T-helper 1 cell treated with Interleukin-12 subunit alpha and Interleukin-12 subunit beta and Interleukin-4 antibody, amounts not matched to agents 30 μg/mL and 1 μg/mL, for 36 hours (primary cell): ENCODE measurements around the gene ZNF662.

Experiments used
- H3K27ac Mint-ChIP-seq: one replicate; pipeline ENCODE4 v1.8.0; 2021; ENCODE audit warnings: mild to moderate bottlenecking, mixed read lengths
- H3K27me3 Mint-ChIP-seq: one replicate; pipeline ENCODE4 v1.8.0; 2021; ENCODE audit warnings: low read depth, mixed read lengths
- H3K36me3 Mint-ChIP-seq: one replicate; pipeline ENCODE4 v1.8.0; 2021; ENCODE audit warnings: low read depth, mixed read lengths
- H3K4me1 Mint-ChIP-seq: one replicate; pipeline ENCODE4 v1.8.0; 2021; ENCODE audit warnings: low read depth, mixed read lengths
- H3K4me3 Mint-ChIP-seq: one replicate; pipeline ENCODE4 v1.8.0; 2021; ENCODE audit warnings: mild to moderate bottlenecking, moderate library complexity, mixed read lengths
- H3K9me3 Mint-ChIP-seq: one replicate; pipeline ENCODE4 v1.8.0; 2021; ENCODE audit warnings: mixed read lengths

ZNF662 gene

GRCh38 chr3:42936157-42936981 lies 30.4 kb downstream of the ZNF662 start:
- Mint-ChIP-seq H3K27ac (no peak overlapping the region), H3K27me3 (no peaks in the 10 kb centered on the region), H3K36me3 (no peaks in the 10 kb centered on the region), H3K9me3 (peaks cover 4% of the 10 kb centered on the region), H3K4me1 (peaks cover 5% of the 10 kb centered on the region), H3K4me3 (no peak overlapping the region)

GRCh38 chr3:42937334-42937733 lies 31.4 kb downstream of the ZNF662 start:
- H3K4me3 Mint-ChIP-seq = no peak overlapping the region
- no peak overlapping the region for H3K27ac Mint-ChIP-seq
- no peaks in the 10 kb centered on the region for H3K36me3 Mint-ChIP-seq

GRCh38 chr3:42942693-42943092 lies 36.8 kb downstream of the ZNF662 start:
- Mint-ChIP-seq H3K4me1 (peaks cover 2% of the 10 kb centered on the region), H3K36me3 (no peaks in the 10 kb centered on the region), H3K27me3 (no peaks in the 10 kb centered on the region), H3K4me3 (no peak overlapping the region), H3K27ac (no peak overlapping the region), H3K9me3 (no peaks in the 10 kb centered on the region)

More at GRCh38 chr3:42937334-42937733, 31.4 kb downstream of the ZNF662 start:
- H3K4me1 Mint-ChIP-seq = peaks cover 5% of the 10 kb centered on the region
- H3K9me3 Mint-ChIP-seq = peaks cover 4% of the 10 kb centered on the region
- no peaks in the 10 kb centered on the region for H3K27me3 Mint-ChIP-seq

- no peaks in the 10 kb centered on the region for H3K36me3 Mint-ChIP-seq
- no peak overlapping the region for H3K27ac Mint-ChIP-seq
- H3K4me1 Mint-ChIP-seq = peaks cover 2% of the 10 kb centered on the region
- no peak overlapping the region for H3K4me3 Mint-ChIP-seq
- H3K27me3 Mint-ChIP-seq = no peaks in the 10 kb centered on the region
- H3K9me3 Mint-ChIP-seq = no peaks in the 10 kb centered on the region
Observed at GRCh38 chr3:42946050-42946449, 40.1 kb downstream of the ZNF662 start.

- peaks cover 4% of the 10 kb centered on the region for H3K27me3 Mint-ChIP-seq
- no peaks in the 10 kb centered on the region for H3K36me3 Mint-ChIP-seq
- H3K9me3 Mint-ChIP-seq = peaks cover 4% of the 10 kb centered on the region
- no peak overlapping the region for H3K4me3 Mint-ChIP-seq
- no peaks in the 10 kb centered on the region for H3K4me1 Mint-ChIP-seq
- no peak overlapping the region for H3K27ac Mint-ChIP-seq
Observed at GRCh38 chr3:42957573-42957972, 51.6 kb downstream of the ZNF662 start.

- Mint-ChIP-seq H3K4me1 (no peaks in the 10 kb centered on the region), H3K4me3 (no peak overlapping the region), H3K27me3 (peaks cover 8% of the 10 kb centered on the region), H3K9me3 (peaks cover 4% of the 10 kb centered on the region), H3K27ac (no peak overlapping the region), H3K36me3 (no peaks in the 10 kb centered on the region)
Observed at GRCh38 chr3:42960282-42960681, 54.3 kb downstream of the ZNF662 start.

- H3K4me3 Mint-ChIP-seq = no peak overlapping the region
- peaks cover 4% of the 10 kb centered on the region for H3K9me3 Mint-ChIP-seq
- no peak overlapping the region for H3K27ac Mint-ChIP-seq
- peaks cover 8% of the 10 kb centered on the region for H3K27me3 Mint-ChIP-seq
- no peaks in the 10 kb centered on the region for H3K36me3 Mint-ChIP-seq
- no peaks in the 10 kb centered on the region for H3K4me1 Mint-ChIP-seq
Observed at GRCh38 chr3:42960786-42961185, 54.8 kb downstream of the ZNF662 start.

- Mint-ChIP-seq H3K27me3 (peaks cover 8% of the 10 kb centered on the region), H3K27ac (no peak overlapping the region), H3K4me3 (no peak overlapping the region), H3K4me1 (no peaks in the 10 kb centered on the region), H3K9me3 (no peaks in the 10 kb centered on the region), H3K36me3 (no peaks in the 10 kb centered on the region)
Observed at GRCh38 chr3:42961633-42962032, 55.7 kb downstream of the ZNF662 start.

GRCh38 chr3:42963269-42963668 lies 57.3 kb downstream of the ZNF662 start:
- Mint-ChIP-seq H3K4me3 (no peak overlapping the region), H3K9me3 (no peaks in the 10 kb centered on the region), H3K27ac (no peak overlapping the region), H3K4me1 (no peaks in the 10 kb centered on the region), H3K36me3 (no peaks in the 10 kb centered on the region), H3K27me3 (peaks cover 8% of the 10 kb centered on the region)

GRCh38 chr3:42964266-42964665 lies 58.3 kb downstream of the ZNF662 start:
- no peak overlapping the region for H3K4me3 Mint-ChIP-seq
- H3K27me3 Mint-ChIP-seq = peaks cover 8% of the 10 kb centered on the region
- no peaks in the 10 kb centered on the region for H3K36me3 Mint-ChIP-seq
- H3K4me1 Mint-ChIP-seq = no peaks in the 10 kb centered on the region
- no peaks in the 10 kb centered on the region for H3K9me3 Mint-ChIP-seq
- no peak overlapping the region for H3K27ac Mint-ChIP-seq
